IPS-20b (cell line): Measurements from ENCODE around the gene SEC24A.
"Not testable (repeated sequence)": the region's sequence is repeated elsewhere in the genome, so short reads cannot be mapped to it uniquely, and the experiment has no call there.

ENCODE experiments used
- H3K27ac ChIP-seq: one replicate; pipeline ENCODE4 v1.5.1; 2013; ENCODE audit warnings: low read length
- H3K27me3 ChIP-seq: 2 replicates; pipeline ENCODE4 v1.6.1; 2013; ENCODE audit warnings: mild to moderate bottlenecking, low read length, inconsistent platforms; ENCODE audit not compliant: insufficient read depth
- H3K36me3 ChIP-seq: 2 replicates; pipeline ENCODE4 v1.6.1; 2013; ENCODE audit warnings: low read depth, mild to moderate bottlenecking, inconsistent platforms, low read length, moderate library complexity; ENCODE audit not compliant: insufficient read depth
- H3K4me1 ChIP-seq: 2 replicates; pipeline ENCODE4 v1.6.1; 2013; ENCODE audit warnings: mild to moderate bottlenecking, control low read depth, inconsistent platforms, low read length, moderate library complexity; ENCODE audit not compliant: insufficient read depth
- H3K4me3 ChIP-seq: 2 replicates; pipeline ENCODE4 v1.5.1; 2013; ENCODE audit warnings: mild to moderate bottlenecking, low read length, inconsistent platforms
- H3K9ac ChIP-seq: 2 replicates; pipeline ENCODE4 v1.6.1; 2013; ENCODE audit warnings: low read depth, mild to moderate bottlenecking, inconsistent platforms, low read length, moderate library complexity
- H3K9me3 ChIP-seq: 2 replicates; pipeline ENCODE4 v1.6.1; 2013; ENCODE audit warnings: mild to moderate bottlenecking, low read depth, low read length, inconsistent platforms; ENCODE audit not compliant: insufficient read depth

The SEC24A gene

GRCh38 chr5:134767528-134768291, 119.1 kb downstream of the SEC24A start:
- peaks cover 95% of the 10 kb centered on the region for H3K36me3 ChIP-seq

DNA sequence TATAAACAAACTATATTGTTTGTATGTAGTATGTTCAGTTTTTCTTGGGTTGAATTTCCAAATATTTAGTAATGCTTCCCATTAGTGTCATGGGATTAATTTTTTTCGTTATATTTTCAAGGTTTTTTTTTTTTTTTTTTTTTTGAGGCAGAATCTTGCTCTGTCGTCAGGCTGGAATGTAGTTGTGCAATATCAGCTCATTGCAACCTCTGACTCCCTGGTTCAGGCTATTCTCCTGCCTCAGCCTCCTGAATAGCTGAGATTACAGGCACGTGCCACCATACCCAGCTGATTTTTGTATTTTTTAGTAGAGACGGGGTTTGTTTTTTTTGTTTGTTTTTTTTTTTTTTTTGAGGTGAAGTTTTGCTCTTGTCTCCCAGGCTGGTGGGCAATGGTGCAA, 120.6 kb downstream of the SEC24A start:
- H3K4me3 ChIP-seq = no peak overlapping the region
- H3K27me3 ChIP-seq = no peaks in the 10 kb centered on the region
- H3K36me3 ChIP-seq = peaks cover 99% of the 10 kb centered on the region
- no peaks in the 10 kb centered on the region for H3K9me3 ChIP-seq
- no peak overlapping the region for H3K27ac ChIP-seq
- H3K4me1 ChIP-seq = no peaks in the 10 kb centered on the region
- no peak overlapping the region for H3K9ac ChIP-seq

More at GRCh38 chr5:134767528-134768291, 119.1 kb downstream of the SEC24A start:
- not testable (repeated sequence) for H3K9me3 ChIP-seq, H3K27me3 ChIP-seq, H3K4me1 ChIP-seq, H3K4me3 ChIP-seq, H3K9ac ChIP-seq, H3K27ac ChIP-seq

DNA sequence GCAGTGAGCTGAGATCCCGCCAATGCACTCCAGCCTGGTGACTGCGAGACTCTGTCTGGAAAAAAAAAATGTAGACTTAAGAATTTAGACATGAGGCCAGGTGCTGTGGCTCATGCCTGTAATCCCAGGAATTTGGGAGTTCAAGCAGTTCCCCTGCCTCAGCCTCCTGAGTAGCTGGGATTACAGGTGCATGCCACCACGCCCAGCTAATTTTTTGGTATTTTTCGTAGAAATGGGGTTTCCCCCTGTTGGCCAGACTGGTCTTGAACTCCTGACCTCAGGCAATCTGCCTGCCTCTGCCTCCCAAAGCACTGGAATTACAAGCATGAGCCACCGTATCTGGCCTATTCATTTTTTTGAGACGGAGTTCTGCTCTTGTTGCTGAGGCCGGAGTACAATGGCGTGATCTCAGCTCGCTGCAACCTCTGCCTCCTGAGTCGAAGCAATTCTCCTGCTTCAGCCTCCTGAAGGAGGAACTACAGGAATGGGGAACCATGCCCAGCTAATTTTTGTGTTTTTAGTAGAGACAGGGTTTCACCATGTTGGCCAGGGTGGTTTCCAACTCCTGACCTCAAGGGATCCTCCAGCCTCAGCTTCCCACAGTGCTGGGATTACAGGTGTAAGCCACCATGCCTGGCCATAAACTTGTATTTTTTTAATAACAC, 124.0 kb downstream of the SEC24A start:
- Histone ChIP-seq H3K9me3 (no peaks in the 10 kb centered on the region), H3K9ac (no peak overlapping the region), H3K36me3 (peaks cover 98% of the 10 kb centered on the region), H3K4me3 (no peak overlapping the region), H3K4me1 (no peaks in the 10 kb centered on the region), H3K27me3 (no peaks in the 10 kb centered on the region), H3K27ac (no peak overlapping the region)

DNA sequence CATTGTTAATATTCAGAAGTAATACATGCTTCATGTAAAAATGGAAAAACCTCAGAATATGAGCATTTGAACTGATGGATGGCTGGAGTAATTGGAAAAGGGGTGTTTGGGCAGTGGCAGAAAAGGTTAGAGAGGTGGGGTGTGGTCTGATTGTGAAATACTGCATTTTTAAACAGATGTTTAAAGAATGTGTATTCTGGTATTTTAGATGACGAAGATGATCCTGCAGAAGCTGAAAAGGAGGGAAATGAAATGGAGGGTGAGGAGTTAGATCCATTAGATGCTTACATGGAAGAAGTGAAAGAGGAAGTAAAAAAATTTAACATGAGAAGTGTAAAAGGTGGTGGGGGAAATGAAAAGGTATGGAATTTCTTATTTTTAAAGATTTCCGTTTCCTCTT, 128.8 kb downstream of the SEC24A start:
- no peak overlapping the region for H3K9ac ChIP-seq

More for the DNA sequence above, 128.8 kb downstream of the SEC24A start:
- H3K36me3 ChIP-seq = peaks cover 95% of the 10 kb centered on the region
- no peaks in the 10 kb centered on the region for H3K4me1 ChIP-seq
- no peaks in the 10 kb centered on the region for H3K27me3 ChIP-seq
- H3K4me3 ChIP-seq = no peak overlapping the region
- no peaks in the 10 kb centered on the region for H3K9me3 ChIP-seq
- H3K27ac ChIP-seq = no peak overlapping the region
